Measurements from ENCODE around the gene GBP5. TPM values are rescaled to one million over a fixed set of nuclear protein-coding genes. Genes with fewer than 3 reads are reported as not detected.
A peak's percentile ranks its signal among the peaks of the same experiment; 100 is the strongest.
"Not testable (repeated sequence)": the region's sequence is repeated elsewhere in the genome, so short reads cannot be mapped to it uniquely, and the experiment has no call there.

GBP5 gene, protein sequence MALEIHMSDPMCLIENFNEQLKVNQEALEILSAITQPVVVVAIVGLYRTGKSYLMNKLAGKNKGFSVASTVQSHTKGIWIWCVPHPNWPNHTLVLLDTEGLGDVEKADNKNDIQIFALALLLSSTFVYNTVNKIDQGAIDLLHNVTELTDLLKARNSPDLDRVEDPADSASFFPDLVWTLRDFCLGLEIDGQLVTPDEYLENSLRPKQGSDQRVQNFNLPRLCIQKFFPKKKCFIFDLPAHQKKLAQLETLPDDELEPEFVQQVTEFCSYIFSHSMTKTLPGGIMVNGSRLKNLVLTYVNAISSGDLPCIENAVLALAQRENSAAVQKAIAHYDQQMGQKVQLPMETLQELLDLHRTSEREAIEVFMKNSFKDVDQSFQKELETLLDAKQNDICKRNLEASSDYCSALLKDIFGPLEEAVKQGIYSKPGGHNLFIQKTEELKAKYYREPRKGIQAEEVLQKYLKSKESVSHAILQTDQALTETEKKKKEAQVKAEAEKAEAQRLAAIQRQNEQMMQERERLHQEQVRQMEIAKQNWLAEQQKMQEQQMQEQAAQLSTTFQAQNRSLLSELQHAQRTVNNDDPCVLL
- polyA plus RNA-seq (2012; rRNA removed) = 0.08 TPM in 2 replicates
- 0.10 TPM in 2 replicates for polyA plus RNA-seq (2012; cell fraction: cytosol; rRNA removed)
- polyA plus RNA-seq (2012; cell fraction: nucleus; rRNA removed) = 0.08 and 0.18 TPM in 2 replicates

DNA sequence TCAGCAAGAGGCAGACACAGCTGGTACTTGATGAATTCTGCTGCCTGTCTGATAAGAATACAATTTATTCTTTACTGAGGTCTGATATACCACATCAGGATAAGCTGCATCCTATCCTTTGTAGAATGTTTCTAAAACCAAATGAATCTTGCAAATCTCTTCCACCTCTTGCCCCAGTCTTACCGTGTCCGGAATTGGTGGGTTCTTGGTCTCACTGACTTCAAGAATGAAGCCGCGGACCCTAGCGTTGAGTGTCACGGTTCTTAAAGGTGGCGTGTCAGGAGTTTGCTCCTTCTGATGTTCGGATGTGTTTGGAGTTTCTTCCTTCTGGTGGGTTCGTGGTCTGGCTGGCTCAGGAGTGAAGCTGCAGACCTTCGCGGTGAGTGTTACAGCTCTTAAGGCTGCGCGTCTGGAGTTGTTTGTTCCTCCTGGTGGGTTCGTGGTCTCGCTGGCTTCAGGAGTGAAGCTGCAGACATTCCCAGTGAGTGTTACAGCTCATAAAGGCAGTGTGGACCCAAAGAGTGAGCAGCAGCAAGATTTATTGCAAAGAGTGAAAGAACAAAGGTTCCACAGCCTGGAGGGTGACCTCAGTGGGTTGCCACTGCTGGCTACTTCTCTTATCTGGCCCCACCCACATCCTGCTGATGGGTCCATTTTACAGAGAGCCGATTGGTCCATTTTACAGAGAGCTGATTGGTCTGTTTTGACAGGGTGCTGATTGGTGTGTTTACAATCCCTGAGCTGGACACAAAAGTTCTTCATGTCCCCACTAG is at the start of gene GBP5:
Gene GBP5, minus strand, starts transcription at position 592 of the 773 bp plus-strand sequence. CDS start 3,305 bp downstream, outside the sequence.
- Histone ChIP-seq H3K4me2 (0 out of 2 replicates have a peak within 1 kb of the TSS, but pooled peaks have one; percentile 0), H3K27ac (ENCODE audit: low read depth in 2 of 2, low read length in 1 of 2) (peak within 1 kb of the TSS in 1 of 2 experiments; percentile 25; a peak in 2 of 4 replicates), H2AFZ (ENCODE audit: low read depth) (peak within 1 kb of the TSS; percentile 19; the same call in 1 of the 2 replicates)
- H3K9me3 ChIP-seq; CTCF ChIA-PET; DNase-seq; H3K9me2 ChIP-seq; H3K4me1 ChIP-seq (ENCODE audit: control insufficient read depth in 1 of 2, insufficient read depth in 2 of 2, low read depth in 1 of 2, low read length in 1 of 2); H3K9ac ChIP-seq; H4K20me1 ChIP-seq (ENCODE audit: insufficient read depth); H3K79me2 ChIP-seq (ENCODE audit: insufficient read depth); POLR2A ChIA-PET; H3K4me3 ChIP-seq (ENCODE audit: low read depth in 2 of 2, low read length in 1 of 2); H3K27me3 ChIP-seq (ENCODE audit: insufficient read depth); H3F3A ChIP-seq (replicated peaks; ENCODE audit: insufficient read depth); H3K36me3 ChIP-seq (replicated peaks in 1 of 2; ENCODE audit: control insufficient read depth in 1 of 2, insufficient read depth in 2 of 2, low read length in 1 of 2): not testable (repeated sequence)
- WGBS (ENCODE audit: low lambda C conversion rate) = 84% methylated on average over 15 of the region's 16 CpGs

DNA sequence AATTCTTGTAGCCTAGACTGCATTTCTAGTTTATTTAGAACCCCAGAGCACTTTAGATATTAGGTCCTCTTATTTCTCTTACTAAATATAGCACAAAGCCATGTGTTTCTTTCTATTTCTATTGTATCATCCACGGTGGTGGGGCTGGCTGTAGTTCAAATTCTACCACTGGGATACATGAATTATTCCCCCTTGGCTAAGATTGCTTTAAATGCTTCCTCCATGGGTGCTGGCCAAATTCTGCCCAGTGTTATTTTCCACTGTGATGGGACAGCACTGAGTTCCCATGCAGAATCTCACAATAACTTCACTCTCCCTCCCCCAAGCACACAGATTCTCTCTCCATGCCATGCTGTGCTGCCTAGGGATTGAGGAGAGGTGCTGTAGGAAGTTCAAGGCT is 49.7 kb upstream of the GBP5 start:
- ChIA-PET CTCF (no interaction called here), POLR2A (no interaction called here)
- 0% methylated on average over 1 of the region's 1 CpG for WGBS (ENCODE audit: low lambda C conversion rate)
- TF ChIP-seq GABPA (IDR thresholded peaks at IDR 0.05; ENCODE audit: low read depth) = no peak
- TF ChIP-seq MXI1 (IDR thresholded peaks at IDR 0.05; ENCODE audit: low read depth, low read length) = no peak
- TF ChIP-seq GATA2 (CRISPR knock-in tag; IDR thresholded peaks at IDR 0.05) = no peak
- no peak for TF ChIP-seq MEF2A (IDR thresholded peaks at IDR 0.05; ENCODE audit: borderline replicate concordance, low read depth)
- TF ChIP-seq TCF12 (IDR thresholded peaks at IDR 0.05) = no peak
- no peak for TF ChIP-seq SMC3 (IDR thresholded peaks at IDR 0.05; ENCODE audit: low read depth, low read length)
- no peak for TF ChIP-seq FOSL2 (IDR thresholded peaks at IDR 0.05; ENCODE audit: borderline replicate concordance, low read depth)
- no peak for TF ChIP-seq SIN3A (IDR thresholded peaks at IDR 0.05; ENCODE audit: borderline replicate concordance, low read depth, low read length)
- TF ChIP-seq NRF1 (IDR thresholded peaks at IDR 0.05; ENCODE audit: low read depth, low read length) = no peak
- TF ChIP-seq, protein P1, sequence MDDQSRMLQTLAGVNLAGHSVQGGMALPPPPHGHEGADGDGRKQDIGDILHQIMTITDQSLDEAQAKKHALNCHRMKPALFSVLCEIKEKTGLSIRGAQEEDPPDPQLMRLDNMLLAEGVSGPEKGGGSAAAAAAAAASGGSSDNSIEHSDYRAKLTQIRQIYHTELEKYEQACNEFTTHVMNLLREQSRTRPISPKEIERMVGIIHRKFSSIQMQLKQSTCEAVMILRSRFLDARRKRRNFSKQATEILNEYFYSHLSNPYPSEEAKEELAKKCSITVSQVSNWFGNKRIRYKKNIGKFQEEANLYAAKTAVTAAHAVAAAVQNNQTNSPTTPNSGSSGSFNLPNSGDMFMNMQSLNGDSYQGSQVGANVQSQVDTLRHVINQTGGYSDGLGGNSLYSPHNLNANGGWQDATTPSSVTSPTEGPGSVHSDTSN (IDR thresholded peaks at IDR 0.05) = no peak
- TF ChIP-seq, protein P2, sequence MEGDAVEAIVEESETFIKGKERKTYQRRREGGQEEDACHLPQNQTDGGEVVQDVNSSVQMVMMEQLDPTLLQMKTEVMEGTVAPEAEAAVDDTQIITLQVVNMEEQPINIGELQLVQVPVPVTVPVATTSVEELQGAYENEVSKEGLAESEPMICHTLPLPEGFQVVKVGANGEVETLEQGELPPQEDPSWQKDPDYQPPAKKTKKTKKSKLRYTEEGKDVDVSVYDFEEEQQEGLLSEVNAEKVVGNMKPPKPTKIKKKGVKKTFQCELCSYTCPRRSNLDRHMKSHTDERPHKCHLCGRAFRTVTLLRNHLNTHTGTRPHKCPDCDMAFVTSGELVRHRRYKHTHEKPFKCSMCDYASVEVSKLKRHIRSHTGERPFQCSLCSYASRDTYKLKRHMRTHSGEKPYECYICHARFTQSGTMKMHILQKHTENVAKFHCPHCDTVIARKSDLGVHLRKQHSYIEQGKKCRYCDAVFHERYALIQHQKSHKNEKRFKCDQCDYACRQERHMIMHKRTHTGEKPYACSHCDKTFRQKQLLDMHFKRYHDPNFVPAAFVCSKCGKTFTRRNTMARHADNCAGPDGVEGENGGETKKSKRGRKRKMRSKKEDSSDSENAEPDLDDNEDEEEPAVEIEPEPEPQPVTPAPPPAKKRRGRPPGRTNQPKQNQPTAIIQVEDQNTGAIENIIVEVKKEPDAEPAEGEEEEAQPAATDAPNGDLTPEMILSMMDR (IDR thresholded peaks at IDR 0.05) = no peak
- no peak for TF ChIP-seq RFX5 (IDR thresholded peaks at IDR 0.05; ENCODE audit: low read length)
- TF ChIP-seq, protein P3, sequence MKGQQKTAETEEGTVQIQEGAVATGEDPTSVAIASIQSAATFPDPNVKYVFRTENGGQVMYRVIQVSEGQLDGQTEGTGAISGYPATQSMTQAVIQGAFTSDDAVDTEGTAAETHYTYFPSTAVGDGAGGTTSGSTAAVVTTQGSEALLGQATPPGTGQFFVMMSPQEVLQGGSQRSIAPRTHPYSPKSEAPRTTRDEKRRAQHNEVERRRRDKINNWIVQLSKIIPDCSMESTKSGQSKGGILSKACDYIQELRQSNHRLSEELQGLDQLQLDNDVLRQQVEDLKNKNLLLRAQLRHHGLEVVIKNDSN (IDR thresholded peaks at IDR 0.05; ENCODE audit: borderline replicate concordance, low read depth) = no peak
- TF ChIP-seq, protein P4, sequence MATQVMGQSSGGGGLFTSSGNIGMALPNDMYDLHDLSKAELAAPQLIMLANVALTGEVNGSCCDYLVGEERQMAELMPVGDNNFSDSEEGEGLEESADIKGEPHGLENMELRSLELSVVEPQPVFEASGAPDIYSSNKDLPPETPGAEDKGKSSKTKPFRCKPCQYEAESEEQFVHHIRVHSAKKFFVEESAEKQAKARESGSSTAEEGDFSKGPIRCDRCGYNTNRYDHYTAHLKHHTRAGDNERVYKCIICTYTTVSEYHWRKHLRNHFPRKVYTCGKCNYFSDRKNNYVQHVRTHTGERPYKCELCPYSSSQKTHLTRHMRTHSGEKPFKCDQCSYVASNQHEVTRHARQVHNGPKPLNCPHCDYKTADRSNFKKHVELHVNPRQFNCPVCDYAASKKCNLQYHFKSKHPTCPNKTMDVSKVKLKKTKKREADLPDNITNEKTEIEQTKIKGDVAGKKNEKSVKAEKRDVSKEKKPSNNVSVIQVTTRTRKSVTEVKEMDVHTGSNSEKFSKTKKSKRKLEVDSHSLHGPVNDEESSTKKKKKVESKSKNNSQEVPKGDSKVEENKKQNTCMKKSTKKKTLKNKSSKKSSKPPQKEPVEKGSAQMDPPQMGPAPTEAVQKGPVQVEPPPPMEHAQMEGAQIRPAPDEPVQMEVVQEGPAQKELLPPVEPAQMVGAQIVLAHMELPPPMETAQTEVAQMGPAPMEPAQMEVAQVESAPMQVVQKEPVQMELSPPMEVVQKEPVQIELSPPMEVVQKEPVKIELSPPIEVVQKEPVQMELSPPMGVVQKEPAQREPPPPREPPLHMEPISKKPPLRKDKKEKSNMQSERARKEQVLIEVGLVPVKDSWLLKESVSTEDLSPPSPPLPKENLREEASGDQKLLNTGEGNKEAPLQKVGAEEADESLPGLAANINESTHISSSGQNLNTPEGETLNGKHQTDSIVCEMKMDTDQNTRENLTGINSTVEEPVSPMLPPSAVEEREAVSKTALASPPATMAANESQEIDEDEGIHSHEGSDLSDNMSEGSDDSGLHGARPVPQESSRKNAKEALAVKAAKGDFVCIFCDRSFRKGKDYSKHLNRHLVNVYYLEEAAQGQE (IDR thresholded peaks at IDR 0.05; ENCODE audit: low read depth, low read length) = no peak

More for the DNA sequence above, 49.7 kb upstream of the GBP5 start:
- Histone ChIP-seq H3K9ac (no peak overlapping the region), H2AFZ (ENCODE audit: low read depth) (no peak overlapping the region), H3K9me2 (no peaks in the 10 kb centered on the region), H3K4me3 (ENCODE audit: low read depth in 2 of 2, low read length in 1 of 2) (no peak overlapping the region), H3K27ac (ENCODE audit: low read depth in 2 of 2, low read length in 1 of 2) (no peak overlapping the region), H3K79me2 (ENCODE audit: insufficient read depth) (no peaks in the 10 kb centered on the region), H3K27me3 (ENCODE audit: insufficient read depth) (no peaks in the 10 kb centered on the region), H3K36me3 (replicated peaks in 1 of 2; ENCODE audit: control insufficient read depth in 1 of 2, insufficient read depth in 2 of 2, low read length in 1 of 2) (no peaks in the 10 kb centered on the region), H3F3A (replicated peaks; ENCODE audit: insufficient read depth) (no peaks in the 10 kb centered on the region), H4K20me1 (ENCODE audit: insufficient read depth) (no peaks in the 10 kb centered on the region), H3K4me1 (ENCODE audit: control insufficient read depth in 1 of 2, insufficient read depth in 2 of 2, low read depth in 1 of 2, low read length in 1 of 2) (no peaks in the 10 kb centered on the region), H3K4me2 (no peak overlapping the region), H3K9me3 (no peaks in the 10 kb centered on the region)
- no peak for DNase-seq

Measured in SK-N-SH (cell line).